GM18499 (cell line): ENCODE results near the gene ERCC6.
A peak's percentile ranks its signal among the peaks of the same experiment; 100 is the strongest.

Experiments used
- ATAC-seq: cut with Tn5 transposase; IDR thresholded peaks from one replicate; pipeline ENCODE4 v1.9.1; 2021; ENCODE audit warnings: moderate number of reproducible peaks; ENCODE audit not compliant: insufficient read depth, unreplicated experiment

ERCC6 gene

DNA sequence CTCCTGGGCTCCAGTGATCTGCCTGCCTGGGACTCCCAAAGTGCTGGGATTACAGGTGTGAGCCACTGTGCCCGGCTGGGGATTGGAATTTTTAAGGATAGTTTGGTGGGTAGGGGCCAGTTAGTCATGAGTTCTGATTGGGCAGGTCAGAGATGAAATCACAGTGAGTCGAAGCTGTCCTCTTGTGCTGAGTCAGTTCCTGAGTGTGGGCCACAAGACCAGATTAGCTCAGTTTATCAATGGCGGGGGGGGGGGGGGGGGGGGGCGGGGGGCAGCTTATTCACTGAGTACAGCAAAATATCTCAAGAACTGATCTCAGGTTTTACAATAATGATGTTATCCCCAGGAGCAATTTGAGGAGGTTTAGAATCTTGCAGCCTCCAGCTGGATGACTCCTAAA, 11.6 kb upstream of the ERCC6 start:
- ATAC-seq = no peak

DNA sequence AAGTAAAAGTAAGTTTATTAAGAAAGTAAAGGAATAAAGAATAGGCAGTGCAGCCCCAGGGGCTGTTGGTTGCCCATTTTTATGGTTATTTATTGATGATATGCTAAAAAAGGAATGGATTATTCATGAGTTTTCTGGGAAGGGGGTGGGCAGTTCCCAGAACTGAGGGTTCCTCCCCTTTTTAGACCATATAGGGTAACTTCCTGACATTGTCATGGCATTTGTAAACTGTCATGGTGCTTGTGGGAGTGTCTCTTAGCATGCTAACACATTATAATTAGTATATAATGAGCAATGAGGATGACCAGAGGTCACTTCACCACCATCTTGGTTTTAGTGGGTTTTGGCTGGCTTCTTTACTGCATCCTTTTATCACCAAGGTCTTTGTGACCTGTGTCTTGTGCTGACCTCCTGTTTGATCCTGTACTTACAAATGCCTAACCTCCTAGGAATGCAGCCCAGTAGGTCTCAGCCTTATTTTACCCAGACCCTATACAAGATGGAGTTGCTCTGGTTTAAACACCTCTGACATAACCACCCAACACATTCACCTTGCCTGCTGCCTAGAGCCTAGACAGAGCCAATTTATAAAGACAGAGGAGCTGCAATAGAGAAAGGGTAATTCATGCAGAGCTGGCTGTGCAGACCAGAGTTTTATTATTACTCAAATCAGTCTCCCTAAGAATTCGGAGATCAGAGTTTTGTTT, 10.9 kb upstream of the ERCC6 start:
- no peak for ATAC-seq

- ATAC-seq = no peak
These were observed 4.7 kb upstream of the ERCC6 start for GRCh38 chr10:49543604-49544003.

DNA sequence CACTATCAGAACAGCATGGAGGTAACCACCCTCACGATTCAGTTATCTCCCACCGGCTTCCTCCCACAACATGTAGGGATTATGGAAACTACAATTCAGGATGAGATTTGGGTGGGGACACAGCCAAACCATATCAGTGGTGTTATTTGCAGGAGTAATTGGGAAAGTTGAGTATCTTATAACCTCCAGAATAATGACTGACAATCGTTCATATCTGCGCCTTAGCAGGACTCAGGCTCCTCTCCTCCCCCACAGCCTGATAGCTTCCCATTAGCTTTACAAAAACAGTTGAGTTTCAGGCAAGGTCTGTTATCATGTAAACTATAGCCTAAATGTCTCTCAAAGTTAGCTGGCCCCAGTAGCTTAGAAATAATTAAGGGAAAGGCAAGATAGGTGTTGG, 3.4 kb upstream of the ERCC6 start:
- no peak for ATAC-seq

DNA sequence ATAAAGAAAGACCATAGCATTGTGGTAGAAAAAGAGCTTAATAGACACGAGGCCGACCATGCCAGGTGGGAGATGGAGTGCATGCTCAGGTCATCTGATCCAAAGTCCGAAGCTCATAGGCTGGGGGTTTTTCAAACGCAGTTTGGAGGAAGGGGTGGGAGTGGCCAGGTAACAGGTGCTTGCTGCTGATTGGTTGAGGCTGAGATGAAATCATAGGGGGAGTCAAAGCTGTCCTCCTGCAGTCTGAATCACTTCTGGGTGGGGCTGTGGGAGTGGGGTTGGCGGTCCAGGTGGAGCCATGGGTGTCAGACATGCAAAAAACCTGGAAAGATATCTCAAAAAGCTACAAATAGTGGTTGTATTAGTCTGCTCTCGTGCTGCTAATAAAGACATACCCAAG, 2.8 kb upstream of the ERCC6 start:
- ATAC-seq = no peak

- ATAC-seq = no peak
These were observed 1.3 kb upstream of the ERCC6 start for GRCh38 chr10:49540056-49540797.

DNA sequence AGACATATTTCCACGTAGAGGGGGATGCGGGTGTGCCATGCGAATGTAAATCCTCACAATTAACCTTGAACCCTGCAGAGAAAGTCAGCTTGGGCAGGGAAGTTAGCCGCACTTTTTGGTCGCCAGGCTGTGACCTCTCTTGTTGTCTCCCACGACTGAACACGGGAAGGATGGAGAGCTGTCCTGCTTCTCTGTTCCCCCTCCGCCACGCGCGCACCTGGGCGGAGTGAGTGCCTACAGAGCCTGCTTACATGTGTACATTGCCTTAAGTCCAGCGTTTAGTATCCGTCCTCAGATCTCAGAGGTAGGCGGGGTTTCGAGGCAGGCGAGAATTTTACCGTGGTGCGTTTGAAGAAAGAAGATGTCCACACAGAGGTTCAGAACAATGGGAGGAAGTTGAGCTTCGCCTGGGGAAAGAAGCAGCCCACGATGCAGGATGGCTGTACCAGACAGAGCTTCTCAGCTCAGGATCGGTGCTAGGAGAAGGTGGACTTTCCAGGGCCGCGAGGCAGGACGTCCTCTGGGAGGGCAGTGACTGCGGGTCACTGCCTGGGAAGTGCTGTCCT, 482 bp upstream of the ERCC6 start:
- no peak for ATAC-seq

- peak; percentile 83 for ATAC-seq
These were observed 4.1 kb downstream of the ERCC6 start for GRCh38 chr10:49534670-49535381.

DNA sequence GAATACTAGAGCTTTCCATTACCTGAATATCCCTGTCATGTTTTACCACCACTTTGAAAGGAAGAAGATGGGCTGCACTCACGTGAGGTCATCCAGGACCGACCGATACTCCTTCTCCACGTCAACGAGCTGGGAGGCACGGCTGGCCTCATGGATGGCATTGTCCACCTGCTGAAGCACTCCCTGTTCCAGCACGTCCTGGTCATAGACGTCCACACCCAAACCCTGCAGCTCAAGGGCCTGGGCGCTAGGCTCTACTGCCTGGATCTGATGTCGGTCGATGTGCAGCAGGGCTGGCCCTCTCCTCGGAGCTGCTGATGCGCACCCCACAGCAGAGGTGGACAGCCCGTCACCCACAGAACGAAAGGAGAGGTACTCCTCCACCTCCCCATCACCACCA, 6.5 kb downstream of the ERCC6 start:
- no peak for ATAC-seq

DNA sequence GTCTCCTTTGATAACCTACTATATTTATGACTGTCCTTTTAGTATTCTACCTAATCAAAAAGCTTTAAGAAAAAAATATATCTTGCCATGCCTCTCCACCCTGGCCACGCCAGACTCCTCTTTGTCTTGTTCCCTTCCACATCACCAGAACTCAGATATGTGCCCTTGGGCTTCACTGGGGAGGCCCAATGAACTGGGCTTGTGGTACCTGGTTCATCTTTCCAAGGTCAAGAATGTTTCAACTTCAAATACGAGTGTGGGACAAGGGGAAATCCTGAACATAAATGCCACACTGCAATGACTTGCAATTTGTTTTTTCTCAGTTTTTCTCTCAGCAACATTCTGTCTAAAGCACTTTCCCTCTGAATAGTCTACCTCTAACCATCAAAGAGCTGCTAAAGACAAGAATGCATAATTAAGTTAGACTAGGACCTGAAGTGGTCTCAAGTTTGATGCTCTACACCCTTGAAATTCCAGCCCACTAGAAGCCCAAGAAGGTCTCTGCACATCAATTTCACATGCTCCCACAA, 9.9 kb downstream of the ERCC6 start:
- no peak for ATAC-seq

DNA sequence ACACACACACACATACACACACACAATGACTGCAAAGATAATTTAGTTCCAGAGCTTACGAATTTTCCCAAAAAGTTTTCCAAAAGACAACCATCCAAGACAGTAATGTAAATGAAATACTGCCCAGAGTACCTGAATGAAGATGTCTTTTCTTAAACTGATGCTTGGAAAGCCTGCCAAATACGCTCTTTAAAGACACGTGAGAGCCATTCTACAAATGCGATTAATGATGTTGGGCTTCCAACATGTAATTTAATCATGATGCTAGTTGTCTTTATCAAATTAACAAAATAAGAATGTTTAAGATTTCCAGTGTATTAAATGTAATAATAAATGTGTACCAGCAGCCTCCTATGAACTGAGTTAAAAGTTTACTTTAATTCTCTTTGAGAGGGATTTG, 11.1 kb downstream of the ERCC6 start:
- ATAC-seq = no peak

DNA sequence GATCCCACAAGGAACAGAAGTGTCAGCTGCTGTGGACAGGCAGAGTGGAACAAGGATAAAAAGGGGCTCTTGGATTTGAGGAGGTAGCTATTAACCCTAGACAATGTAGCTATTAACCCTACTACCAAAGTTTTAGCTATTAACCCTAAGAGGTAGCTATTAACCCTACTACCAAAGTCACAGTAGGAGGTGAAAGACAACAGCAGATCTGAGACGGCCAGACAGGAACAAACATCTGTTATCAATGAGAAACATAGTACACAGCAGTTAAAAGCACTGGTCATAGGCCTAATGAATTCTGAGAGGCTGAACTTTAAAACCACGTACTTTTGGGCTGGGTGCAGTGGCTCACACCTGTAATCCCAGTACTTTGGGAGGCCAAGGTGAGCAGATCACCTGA, 11.9 kb downstream of the ERCC6 start:
- no peak for ATAC-seq

GRCh38 chr10:49526619-49527018, 12.3 kb downstream of the ERCC6 start:
- ATAC-seq = no peak

DNA sequence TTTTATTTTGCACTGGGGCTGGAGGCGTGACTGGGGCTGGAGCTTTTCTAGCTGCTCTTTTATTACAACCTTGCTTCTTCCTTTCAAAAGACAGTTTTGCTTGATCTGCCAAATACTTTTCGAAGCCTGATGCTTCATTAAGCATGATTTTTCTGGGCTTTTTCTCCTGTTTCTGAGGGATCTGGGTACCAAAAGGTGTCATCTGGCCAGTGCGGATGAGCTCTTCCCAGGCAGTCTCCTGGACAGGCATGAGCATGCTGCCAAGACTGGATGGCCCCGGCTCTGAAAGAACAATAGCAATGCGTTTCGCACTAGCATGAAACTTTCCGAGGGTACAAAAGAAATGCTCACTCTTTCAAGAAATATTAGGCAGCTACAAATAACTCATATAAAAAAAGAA, 14.4 kb downstream of the ERCC6 start:
- no peak for ATAC-seq

- no peak for ATAC-seq
These were observed 15.6 kb downstream of the ERCC6 start for GRCh38 chr10:49523301-49523700.

GRCh38 chr10:49521062-49521461, 17.9 kb downstream of the ERCC6 start:
- ATAC-seq = no peak

GRCh38 chr10:49520122-49520775, 18.7 kb downstream of the ERCC6 start:
- ATAC-seq = no peak

- no peak for ATAC-seq
These were observed 19.2 kb downstream of the ERCC6 start for GRCh38 chr10:49519717-49520116.

- ATAC-seq = no peak
These were observed 19.8 kb downstream of the ERCC6 start for GRCh38 chr10:49518982-49519578.

GRCh38 chr10:49518566-49518965, 20.4 kb downstream of the ERCC6 start:
- ATAC-seq = no peak
